ENCODE measurements around the gene INVS.
"Not testable (repeated sequence)": the region's sequence is repeated elsewhere in the genome, so short reads cannot be mapped to it uniquely, and the experiment has no call there.

INVS gene

DNA sequence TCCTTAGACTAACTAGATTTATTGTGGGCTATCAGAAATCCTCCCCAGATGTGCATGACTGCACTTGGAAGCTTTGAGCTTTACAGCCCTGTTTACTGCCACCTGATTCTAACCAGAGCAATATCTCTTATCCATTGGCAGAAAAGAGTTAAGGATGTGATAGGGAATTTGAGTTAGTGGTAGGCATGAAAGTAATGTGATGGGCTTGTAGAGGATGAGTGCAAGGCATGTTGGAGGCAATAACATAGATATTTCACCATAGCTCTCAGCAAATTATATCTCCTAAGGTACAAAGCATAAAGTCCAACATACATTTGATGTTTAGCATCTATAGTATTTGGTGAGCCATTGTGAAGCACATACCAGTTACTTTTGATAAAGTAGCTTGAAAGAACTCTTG is 103.8 kb downstream of the INVS start:
- DNase-seq (ENCODE audit: low read depth in 2 of 2): no peak

DNA sequence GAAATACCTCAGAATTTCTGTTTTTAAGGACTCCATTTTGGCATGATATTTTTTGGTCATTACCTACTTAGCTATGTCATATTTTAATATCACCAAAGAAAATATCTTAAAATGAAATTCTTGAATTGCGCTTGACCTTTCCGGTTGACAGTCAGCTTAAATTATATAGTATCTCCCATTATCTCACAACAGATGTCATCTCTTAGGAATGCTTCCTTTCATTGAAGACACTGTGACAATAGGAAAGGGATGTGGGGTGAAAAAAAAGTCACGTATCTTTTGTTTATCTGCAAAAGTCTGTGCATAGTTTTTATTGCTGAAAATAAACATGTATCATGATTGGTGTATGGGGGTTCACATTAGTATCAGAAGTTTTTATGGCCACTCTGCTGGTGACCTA is 105.8 kb downstream of the INVS start:
- DNase-seq (ENCODE audit: low read depth in 2 of 2): no peak

DNA sequence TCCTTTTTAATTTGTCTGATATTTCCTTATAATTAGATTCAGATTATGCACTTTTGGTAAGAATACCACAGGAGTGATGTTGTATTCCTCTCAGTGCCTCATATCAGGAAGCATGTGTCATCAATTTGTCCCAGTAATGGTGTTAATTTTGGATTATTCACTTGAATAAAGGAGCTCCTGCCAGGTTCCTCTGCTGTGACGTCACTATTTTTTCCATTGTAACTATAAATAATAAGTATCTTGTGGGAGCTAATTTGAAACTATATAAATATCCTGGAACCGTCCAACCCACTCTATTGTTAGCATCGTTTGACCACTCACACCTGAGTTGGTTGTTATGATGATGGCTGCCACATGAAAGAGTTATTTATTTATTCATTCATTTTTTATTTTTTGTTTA is 107.9 kb downstream of the INVS start:
- DNase-seq (ENCODE audit: low read depth in 2 of 2): no peak

DNA sequence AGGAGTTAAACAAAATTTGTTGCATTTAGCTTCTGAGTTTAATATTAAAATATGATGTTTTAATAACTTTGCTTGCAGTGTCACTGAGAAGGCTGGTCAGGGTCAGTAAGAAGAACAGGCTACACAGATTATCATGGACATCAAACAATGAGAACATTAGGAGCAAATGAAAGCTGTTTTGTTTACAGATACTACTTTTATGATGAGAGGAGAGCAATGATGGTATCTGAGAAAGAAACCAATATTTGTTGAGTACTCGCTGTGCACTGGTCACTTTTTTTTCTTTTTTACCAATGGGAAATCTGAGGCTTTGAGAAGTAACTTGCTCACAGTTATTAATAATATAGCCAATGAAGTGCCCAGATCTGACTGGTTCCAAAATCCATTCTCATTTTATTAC is 109.6 kb downstream of the INVS start:
- DNase-seq (ENCODE audit: low read depth in 2 of 2): no peak

DNA sequence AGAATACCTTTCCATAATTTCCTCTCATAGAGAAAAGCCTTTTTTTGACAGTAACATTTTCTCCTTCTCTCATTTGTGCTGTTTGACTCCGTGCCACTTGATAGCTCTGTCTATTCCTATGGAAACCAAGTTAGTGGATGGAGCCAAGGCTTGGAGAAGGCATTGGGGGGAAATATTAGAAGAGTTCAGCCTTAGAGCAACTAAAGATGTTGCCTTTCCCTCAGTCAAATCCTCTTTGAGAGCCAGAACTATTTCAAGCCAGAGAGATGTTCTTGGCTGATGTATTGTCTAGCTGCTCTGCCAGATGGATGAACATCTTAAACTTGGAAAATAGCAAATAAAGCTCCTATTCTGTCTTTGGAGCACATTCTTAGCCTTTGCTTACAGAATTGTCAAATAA is 112.4 kb downstream of the INVS start:
- DNase-seq (ENCODE audit: low read depth in 2 of 2): no peak

DNA sequence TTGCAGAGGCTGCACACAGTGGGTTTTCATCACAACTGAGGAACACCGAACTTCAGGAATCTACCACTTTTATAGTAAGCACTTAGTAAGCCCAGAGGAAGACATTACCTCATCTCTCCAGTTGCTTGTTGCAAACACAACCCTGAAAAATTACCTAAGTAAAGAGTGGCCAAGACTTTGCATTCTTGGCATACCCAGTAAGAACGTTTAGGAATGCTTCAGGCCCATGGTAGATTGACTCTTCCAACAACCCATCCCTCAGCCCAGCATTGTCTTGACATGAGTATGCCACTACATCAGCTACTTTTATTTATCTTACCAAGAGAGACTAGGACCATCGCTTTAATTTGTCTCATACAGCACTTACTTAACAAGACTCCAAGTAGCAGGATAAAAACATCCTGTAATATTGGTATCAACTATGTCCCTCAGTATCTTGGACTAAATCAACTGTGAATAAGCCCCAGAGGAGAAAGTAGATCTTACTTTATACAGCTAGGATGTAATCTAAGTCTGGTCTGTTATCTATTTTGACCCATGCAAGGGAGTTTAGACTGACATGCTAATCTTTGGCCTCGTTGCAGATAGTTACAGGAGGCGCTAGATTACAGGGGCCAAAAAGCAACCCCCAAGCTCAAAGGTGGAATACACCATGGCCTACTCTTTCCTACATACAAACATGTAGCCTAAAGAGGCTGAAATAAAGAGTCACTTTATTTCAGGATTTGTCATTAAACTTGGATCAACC is 114.9 kb downstream of the INVS start:
- DNase-seq (ENCODE audit: low read depth in 2 of 2): no peak

DNA sequence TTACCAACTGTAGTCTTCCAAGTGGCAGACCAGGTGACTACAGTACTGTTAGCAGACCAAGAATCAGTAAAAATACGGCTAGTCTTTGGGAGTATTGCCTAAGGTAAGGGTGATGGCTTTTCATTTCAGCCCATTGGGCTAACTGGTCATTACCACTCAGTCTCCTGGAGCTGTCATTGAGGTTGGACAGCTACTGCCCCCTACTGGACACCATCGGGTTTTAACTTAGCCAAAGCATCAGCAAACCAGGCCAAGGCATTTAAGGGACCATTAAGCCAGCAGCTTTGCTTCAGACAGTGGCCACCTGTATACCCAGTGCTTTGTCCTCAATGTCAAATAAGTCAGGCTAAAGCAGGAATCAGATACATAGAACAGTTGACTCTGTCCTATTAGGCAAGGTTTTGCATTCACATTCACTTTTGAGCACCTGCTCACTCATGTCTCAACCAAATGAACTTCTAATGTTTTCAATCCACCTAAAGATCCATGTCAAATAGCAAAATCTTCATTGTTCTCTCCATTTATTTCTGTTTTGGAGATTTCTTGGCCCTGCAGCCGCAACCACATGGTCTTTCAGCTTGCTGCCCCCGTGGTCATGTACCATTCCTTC is 117.2 kb downstream of the INVS start:
- DNase-seq (ENCODE audit: low read depth in 2 of 2): peak; percentile 52 to 63

DNA sequence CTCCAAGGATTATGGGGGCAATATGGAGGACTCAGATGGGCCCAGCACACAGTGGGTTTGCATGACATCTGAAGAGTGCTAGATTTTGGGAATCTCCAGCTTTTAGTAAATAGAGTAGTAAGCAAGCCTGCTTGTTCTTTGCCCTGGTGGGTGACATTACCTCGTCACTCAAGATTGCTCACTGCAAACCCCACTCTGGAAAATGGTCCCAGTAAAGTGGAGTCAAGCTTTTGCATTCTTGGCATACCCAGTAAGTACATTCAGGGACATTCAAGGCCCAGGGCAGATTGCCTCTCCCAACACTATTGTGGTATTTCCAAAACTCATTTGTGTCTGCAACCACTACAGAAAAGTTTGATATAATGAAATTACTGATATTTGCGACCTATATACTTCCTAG is 118.5 kb downstream of the INVS start:
- DNase-seq (ENCODE audit: low read depth in 2 of 2): no peak

DNA sequence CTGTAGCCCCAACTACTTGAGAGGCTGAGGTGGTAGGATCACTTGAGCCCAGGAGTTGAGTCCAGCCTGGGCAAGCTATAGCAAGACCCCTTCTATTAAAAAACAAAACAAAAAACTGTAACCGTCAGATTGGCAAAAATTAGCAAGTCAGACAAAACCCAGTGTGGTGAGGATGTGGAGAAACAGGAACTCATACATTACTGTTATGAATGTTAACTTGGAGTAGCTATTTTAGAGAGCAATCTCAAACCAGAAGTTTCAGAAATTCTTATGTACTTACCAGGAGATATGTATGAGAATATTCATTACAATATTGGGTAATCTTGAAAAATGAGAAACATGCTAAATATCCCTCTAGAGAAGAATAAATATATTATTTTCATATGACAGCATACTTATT is 120.3 kb downstream of the INVS start:
- no peak for DNase-seq (ENCODE audit: low read depth in 2 of 2)

DNA sequence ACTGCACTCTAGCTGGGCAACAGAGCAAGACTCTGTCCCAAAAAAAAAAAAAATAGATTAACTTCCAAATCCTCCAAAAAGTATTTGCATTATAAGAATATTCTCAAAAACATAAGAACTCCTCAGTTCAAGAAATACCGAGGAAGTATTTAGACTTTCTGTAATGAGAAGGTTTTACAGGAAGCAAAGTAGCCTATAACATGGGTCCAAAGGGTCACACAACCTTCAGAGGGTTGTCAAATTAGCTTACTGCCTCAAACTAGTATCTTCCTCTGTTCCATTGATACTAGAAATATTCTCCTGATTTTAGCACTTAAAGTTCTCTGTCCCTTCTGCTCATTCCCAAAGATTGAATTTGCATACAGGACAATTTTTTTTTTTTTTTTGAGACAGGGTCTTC is 121.9 kb downstream of the INVS start:
- DNase-seq (ENCODE audit: low read depth in 2 of 2): no peak

DNA sequence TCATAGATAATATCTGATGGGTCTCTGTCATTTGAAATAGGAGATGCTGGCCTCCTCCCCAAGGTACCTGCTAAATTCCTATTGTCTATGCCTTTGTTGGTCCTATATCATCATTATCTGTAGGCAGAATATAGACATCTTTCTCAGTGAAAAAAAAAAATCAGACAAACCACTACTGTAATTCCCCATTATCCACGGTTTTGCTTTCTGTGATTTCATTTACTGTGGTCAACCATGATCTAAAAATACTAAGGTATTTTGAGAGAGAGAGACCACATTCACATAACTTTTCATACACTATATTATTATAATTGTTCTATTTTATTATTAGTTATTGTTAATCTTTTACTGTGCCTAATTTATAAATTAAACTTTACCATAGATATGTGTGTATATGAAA is 122.5 kb downstream of the INVS start:
- DNase-seq (ENCODE audit: low read depth in 2 of 2): no peak

DNA sequence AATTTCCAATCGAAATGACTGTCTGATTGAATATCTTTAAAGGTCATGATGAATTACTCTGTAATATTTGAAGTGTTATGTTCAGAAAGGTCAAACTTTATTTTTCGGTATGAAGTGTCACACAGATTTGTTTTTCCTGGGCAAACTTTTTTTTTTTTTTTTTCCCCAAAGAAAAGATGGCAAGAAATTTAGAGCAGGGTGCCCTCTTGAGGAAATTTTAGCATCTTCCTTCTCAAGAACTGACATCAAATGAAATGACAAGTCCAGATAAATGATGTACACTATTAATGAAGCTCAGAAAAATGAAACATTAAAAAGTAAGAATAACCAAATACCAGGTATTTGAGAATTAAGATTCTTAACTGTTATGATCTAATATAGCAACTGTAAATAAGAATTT is 123.6 kb downstream of the INVS start:
- DNase-seq (ENCODE audit: low read depth in 2 of 2): no peak

DNA sequence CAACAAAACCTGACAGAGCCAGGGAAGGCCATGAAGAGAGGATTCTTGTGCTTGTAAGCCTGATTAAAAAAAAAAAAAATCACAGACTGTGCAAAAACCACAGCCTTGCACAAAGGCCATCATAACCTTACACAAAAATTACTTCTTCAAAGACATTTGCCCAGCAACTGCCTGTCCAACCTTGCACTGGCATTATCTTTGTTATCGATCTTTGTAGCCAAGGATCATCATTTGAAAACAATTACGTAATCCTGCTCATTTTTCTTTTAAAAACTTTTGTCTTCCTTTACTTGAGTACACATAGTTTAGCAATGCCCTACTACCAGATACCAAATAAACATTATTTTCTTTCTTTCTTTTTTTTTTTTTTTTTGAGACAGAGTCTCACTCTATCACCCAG is 128.6 kb downstream of the INVS start:
- DNase-seq (ENCODE audit: low read depth in 2 of 2): no peak

DNA sequence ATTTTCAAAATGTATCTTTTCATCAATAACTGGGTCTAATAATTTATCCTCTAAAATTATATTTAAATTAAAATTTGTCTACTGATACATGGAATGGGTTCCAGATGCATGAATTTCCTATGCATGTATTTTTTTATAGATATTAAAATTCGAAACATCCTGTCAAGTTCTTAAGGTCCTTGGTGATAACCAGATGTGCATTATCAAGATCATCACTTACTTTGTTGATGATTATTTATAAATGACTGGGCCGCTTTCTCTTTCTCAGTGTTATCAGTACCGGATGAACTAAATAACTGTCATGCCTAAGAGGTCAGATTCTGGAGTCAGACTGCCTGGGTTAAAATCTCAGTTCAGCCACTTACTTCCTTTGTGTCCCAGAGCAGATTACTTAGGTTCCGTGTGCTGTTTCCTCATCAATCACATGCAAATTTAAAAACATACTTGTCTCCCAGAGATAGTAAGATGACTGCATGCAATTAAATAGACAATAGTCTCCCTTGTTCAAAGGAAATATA is 129.4 kb downstream of the INVS start:
- DNase-seq (ENCODE audit: low read depth in 2 of 2): no peak

DNA sequence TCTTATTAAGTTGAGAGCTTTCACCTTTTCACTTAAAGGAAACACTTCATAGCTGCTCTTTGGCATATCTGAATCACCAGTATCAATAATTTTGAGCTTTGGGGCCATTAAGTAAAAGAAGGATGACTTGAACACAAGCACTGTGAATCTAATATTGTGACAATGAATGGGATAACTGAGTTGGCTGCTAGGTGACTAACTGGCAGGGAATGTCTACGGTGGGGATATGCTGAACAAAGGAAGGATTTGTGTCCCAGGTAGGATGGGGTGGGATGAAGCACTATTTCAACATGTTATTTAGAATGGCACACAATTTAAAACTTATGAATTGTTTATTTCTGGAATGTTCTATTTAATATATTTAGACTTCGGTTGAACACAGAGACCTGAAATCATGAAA is 130.1 kb downstream of the INVS start:
- DNase-seq (ENCODE audit: low read depth in 2 of 2): no peak

DNA sequence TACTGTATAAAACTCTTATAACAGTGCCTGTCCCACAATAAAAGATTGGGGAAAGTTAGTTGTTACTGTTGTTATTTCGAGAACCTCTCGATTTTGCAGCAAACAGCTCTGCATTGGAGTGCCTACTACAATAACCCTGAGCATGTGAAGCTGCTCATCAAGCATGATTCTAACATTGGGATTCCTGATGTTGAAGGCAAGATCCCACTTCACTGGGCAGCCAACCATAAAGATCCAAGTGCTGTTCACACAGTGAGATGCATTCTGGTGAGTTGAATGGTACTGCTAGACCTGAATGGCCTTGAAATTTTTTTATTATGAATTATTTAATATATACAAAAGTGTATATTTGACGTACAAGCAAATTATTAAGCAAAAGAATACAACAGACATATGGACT is 130.5 kb downstream of the INVS start:
- no peak for DNase-seq (ENCODE audit: low read depth in 2 of 2)

DNA sequence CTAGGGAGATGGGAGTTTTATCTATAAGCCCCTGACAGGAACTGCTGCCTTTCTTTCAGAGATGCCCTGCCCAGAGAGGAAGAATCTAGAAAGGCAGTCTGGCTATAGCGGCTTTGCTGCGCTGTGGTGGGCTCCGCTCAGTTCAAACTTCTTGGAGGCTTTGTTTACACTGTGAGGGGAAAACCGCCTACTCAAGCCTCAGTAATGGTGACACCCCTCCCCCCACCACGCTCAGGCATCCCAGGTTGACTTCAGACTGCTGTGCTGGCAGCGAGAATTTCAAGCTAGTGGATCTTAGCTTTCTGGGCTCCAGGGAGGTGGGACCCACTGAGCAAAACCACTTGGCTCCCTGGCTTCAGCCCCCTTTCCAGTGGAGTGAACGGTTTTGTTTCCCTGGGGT is 137.9 kb downstream of the INVS start:
- DNase-seq (ENCODE audit: low read depth in 2 of 2): not testable (repeated sequence)

DNA sequence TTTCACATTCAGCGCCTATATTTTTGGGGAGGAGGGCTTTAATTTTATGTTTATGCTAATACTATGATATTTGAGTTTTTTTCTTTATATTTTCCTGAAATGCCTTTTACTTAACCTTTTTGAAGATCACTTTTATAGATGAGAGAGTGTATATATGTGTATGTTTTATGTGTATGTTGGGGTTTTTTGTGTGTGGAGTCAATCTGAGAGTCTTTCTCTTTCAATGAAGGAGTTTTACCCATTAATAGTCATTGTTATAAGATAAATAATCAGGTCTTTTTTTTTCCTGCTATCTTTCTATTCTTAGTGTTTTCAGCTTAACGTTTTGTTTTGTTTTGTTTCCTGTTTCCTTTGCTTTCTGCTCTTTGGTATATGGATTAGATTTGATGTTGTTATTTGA is 141.5 kb downstream of the INVS start:
- DNase-seq (ENCODE audit: low read depth in 2 of 2): no peak

DNA sequence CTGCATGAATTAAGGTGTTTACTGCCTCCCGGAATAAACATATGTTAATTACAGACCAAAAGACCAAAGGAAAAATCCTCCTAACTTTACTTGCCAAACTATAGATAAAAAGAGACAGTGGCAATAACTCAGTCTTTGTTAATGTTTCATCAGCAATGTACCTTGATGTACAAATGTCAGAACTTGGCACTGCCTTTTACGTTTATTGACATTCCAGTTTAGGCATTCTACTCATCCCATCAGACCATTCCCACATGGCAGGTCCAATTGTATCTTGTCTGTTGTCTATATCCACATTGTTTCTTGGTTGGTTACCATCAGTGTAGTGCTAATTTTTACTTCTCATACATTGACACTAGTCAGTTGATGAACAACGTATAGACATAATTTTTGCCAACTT is 168.2 kb downstream of the INVS start:
- DNase-seq (ENCODE audit: low read depth in 2 of 2): no peak

DNA sequence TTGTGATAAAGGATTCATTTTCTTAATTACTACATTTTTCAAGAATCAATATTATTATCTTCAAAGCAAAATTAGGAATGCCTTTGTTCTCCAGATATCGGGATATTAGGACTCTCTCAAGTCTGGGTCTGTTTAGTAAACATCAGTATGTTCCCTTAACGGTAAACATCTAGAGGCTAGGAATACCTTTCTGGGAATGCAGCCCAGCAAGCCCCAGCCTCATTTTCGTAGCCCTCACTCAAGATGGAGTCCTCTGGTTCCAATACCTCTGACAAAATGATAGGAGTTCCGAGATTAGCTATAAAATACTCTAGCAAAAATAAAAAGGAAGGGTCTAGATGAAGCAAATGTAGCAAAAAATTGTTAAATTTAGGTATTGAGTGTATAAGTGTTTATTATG is 169.2 kb downstream of the INVS start:
- no peak for DNase-seq (ENCODE audit: low read depth in 2 of 2)

DNA sequence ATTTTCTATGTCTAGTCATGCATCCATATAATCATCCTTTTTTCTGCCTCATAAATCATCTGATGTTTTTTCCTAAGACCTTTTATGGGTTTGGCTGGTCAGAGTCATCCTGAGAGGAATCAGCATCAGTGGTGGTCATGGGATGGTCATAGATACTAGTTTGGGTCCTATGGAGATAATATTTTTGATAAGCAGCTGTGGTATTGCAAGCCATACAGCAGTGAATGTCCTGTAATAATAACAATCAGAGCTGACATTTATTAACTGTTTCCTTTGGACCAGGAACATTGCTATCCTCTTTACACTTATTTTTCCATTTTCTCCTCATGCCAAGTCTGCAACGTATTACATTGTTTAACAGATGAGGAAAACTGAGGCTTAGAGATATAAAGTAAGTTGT is 170.6 kb downstream of the INVS start:
- no peak for DNase-seq (ENCODE audit: low read depth in 2 of 2)

DNA sequence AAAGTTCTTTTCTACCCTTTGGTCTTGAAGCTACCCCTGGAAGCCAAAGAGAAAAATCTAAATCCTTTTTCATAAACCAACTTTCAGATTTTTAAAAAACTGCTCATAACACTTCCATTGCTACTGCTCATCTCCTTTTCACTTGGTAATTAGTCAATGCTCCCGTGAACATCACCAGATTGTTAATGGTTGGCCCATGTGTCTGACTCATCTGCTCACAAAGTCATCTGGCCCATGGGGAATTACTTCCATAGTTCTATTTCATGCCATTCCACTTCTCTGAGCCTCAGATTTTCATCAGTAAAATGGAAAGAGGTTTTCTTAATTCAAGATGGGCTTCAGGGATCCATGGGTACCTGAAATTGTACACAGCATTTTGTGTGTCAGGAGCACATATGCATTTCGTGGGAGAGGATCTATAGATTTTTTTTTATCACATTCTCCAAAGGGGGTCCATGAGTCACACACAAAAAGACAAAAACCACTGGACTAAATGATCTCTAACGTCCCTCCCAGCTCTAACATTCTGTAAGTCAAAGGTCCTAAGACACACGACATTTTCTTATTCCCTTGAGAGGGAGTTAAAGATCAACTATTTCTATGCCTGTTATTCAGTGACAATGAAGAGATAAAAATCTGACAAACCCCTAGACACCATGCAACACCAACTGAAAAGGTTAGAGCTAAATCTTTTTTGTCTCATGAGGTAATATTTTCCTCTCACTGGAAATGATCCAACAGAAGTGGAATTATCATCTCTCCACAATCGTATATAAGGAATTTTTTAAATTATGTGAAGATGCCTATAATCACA is 178.3 kb downstream of the INVS start:
- DNase-seq (ENCODE audit: low read depth in 2 of 2): no peak

DNA sequence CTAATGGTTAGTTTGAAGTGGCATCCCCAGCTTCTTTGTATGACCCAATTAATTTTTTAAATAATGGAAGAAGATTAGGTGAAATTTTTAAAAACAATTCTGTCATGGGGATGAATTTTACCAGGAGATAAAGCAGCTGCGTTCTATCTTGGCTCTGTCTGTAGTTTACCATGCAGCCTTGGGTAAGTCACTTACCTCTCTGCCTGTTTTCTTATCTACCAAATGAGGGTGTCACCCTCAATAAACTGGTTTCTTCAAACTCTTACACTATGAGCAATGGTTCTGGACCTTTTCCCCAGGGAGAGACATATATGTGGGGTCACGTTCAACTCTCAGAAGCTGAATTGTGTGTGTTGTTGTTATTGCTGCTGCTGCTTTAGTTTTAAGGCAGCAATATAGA is 182.0 kb downstream of the INVS start:
- DNase-seq (ENCODE audit: low read depth in 2 of 2): no peak
